Activated CD8-positive, alpha-beta T cell treated with anti-CD3 and anti-CD28 coated beads, Interleukin-2, amount 10 ng/mL, durations not matched to agents 7 days and 5 days (primary cell): ENCODE measurements around the gene EXOC6. TPM values are rescaled to one million over a fixed set of nuclear protein-coding genes. Genes with fewer than 3 reads are reported as not detected.
A peak's percentile ranks its signal among the peaks of the same experiment; 100 is the strongest.

Experiments used
- ATAC-seq: fragments of 150-1000 bp; cut with Tn5 transposase; one replicate; pipeline ENCODE4 v1.10.0; 2021; ENCODE audit warnings: moderate library complexity
- CTCF ChIA-PET: fragments of 350-600 bp; sonication (Branson Sonifier 250); formaldehyde crosslinking; loops from one replicate; lab custom pipeline; 2021; ENCODE audit warnings: antibody characterized with exemption; lab: Charles Lee
- POLR2A ChIA-PET: fragments of 350-600 bp; sonication (Branson Sonifier 250); formaldehyde crosslinking; loops from one replicate; lab custom pipeline; 2021; ENCODE audit warnings: antibody characterized with exemption; lab: Charles Lee
- DNase-seq: peaks from one replicate; pipeline ENCODE4 v3.0.0-alpha.2; 2020
- H3K27ac Mint-ChIP-seq: one replicate; pipeline ENCODE4 v1.8.0; 2021; ENCODE audit warnings: mild to moderate bottlenecking, mixed read lengths
- H3K27me3 Mint-ChIP-seq: one replicate; pipeline ENCODE4 v1.8.0; 2021; ENCODE audit warnings: low read depth, mixed read lengths
- H3K36me3 Mint-ChIP-seq: one replicate; pipeline ENCODE4 v1.8.0; 2021; ENCODE audit warnings: low read depth, mixed read lengths
- H3K4me1 Mint-ChIP-seq: one replicate; pipeline ENCODE4 v1.8.0; 2021; ENCODE audit warnings: low read depth, mixed read lengths
- H3K4me3 Mint-ChIP-seq: one replicate; pipeline ENCODE4 v1.8.0; 2021; ENCODE audit warnings: mild to moderate bottlenecking, mixed read lengths
- H3K9me3 Mint-ChIP-seq: one replicate; pipeline ENCODE4 v1.8.0; 2022; ENCODE audit warnings: mixed read lengths; ENCODE audit not compliant: insufficient read depth
- total RNA-seq, 2 experiments: library from RNA; stranded (reverse); gene quantifications; one replicate each; pipeline ENCODE4 v1.2.3, GENCODE V29; 2021

Gene EXOC6
- total RNA-seq, 2 experiments from 2014 or later: 11.7 to 12.5 TPM

GRCh38 chr10:92839191-92840085, 8.9 kb upstream of the EXOC6 start:
- ChIA-PET CTCF (interaction anchor here (0.5 to 6.6 kb wide), 6 partner anchors 9 to 55 kb away, joined by 3 to 58 read pairs (median 4); partner anchors contain the start of gene EXOC6), POLR2A (no interaction called here)
- Mint-ChIP-seq H3K9me3 (no peaks in the 10 kb centered on the region), H3K27ac (no peak overlapping the region), H3K4me1 (peaks cover 3% of the 10 kb centered on the region), H3K36me3 (no peaks in the 10 kb centered on the region), H3K4me3 (no peak overlapping the region), H3K27me3 (no peaks in the 10 kb centered on the region)
- DNase-seq (peak; percentile 62), ATAC-seq (no peak)

GRCh38 chr10:92844746-92845145, 3.6 kb upstream of the EXOC6 start:
- ChIA-PET POLR2A (no interaction called here), CTCF (interaction anchor here (0.8 to 1.2 kb wide), 2 partner anchors 17 to 120 kb away, joined by 3 read pairs; no protein-coding TSS in a partner anchor)
- Mint-ChIP-seq H3K27ac (no peak overlapping the region), H3K4me3 (no peak overlapping the region), H3K27me3 (no peaks in the 10 kb centered on the region), H3K4me1 (peaks cover 30% of the 10 kb centered on the region), H3K36me3 (peaks cover 3% of the 10 kb centered on the region), H3K9me3 (peaks cover 3% of the 10 kb centered on the region)
- no peak for DNase-seq
- no peak for ATAC-seq

- peaks cover 3% of the 10 kb centered on the region for H3K36me3 Mint-ChIP-seq
- no peak for DNase-seq
- no peaks in the 10 kb centered on the region for H3K27me3 Mint-ChIP-seq
- POLR2A ChIA-PET: interaction anchor here (1.3 kb wide), 1 partner anchor 8 kb away, joined by 4 read pairs; no protein-coding TSS in a partner anchor
- CTCF ChIA-PET: interaction anchor here (1.5 to 5.0 kb wide), 3 partner anchors 10 to 35 kb away, joined by 6 to 58 read pairs (median 6); no protein-coding TSS in a partner anchor
- peaks cover 30% of the 10 kb centered on the region for H3K4me1 Mint-ChIP-seq
- no peak overlapping the region for H3K4me3 Mint-ChIP-seq
- H3K9me3 Mint-ChIP-seq: peaks cover 3% of the 10 kb centered on the region
- no peak overlapping the region for H3K27ac Mint-ChIP-seq
- no peak for ATAC-seq
Observed at GRCh38 chr10:92845921-92846320, 2.4 kb upstream of the EXOC6 start.

DNA sequence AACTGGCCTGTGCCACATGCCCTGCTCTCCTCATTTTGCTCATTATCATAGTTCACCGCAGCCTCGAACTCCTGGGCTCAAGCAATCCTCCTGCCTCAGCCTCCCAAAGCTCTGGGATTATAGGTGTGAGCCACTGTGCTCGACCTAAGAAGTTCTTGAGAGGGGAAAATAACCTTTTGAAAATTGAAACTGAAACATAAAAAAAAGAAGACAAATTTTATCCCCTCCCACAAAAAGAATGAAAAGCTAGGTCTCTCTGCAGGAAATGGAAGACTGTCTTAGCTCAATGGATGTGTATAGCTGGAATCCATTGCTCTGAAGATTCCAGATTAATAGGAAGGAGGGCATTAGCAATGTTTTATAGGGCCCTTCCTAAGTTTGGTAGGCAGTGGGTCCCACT, 2.0 kb upstream of the EXOC6 start:
- Mint-ChIP-seq H3K27ac (no peak overlapping the region), H3K36me3 (peaks cover 3% of the 10 kb centered on the region), H3K4me3 (no peak overlapping the region), H3K9me3 (peaks cover 3% of the 10 kb centered on the region), H3K27me3 (no peaks in the 10 kb centered on the region), H3K4me1 (peaks cover 30% of the 10 kb centered on the region)
- POLR2A ChIA-PET: interaction anchor here (1.3 kb wide), 1 partner anchor 9 kb away, joined by 4 read pairs; no protein-coding TSS in a partner anchor
- CTCF ChIA-PET: interaction anchor here (1.3 to 5.0 kb wide), 4 partner anchors 10 to 39 kb away, joined by 3 to 58 read pairs (median 6); no protein-coding TSS in a partner anchor
- no peak for DNase-seq
- no peak for ATAC-seq

- POLR2A ChIA-PET: interaction anchor here (1.3 kb wide), 1 partner anchor 9 kb away, joined by 4 read pairs; no protein-coding TSS in a partner anchor
Observed at GRCh38 chr10:92846854-92847201, 1.5 kb upstream of the EXOC6 start.

DNA sequence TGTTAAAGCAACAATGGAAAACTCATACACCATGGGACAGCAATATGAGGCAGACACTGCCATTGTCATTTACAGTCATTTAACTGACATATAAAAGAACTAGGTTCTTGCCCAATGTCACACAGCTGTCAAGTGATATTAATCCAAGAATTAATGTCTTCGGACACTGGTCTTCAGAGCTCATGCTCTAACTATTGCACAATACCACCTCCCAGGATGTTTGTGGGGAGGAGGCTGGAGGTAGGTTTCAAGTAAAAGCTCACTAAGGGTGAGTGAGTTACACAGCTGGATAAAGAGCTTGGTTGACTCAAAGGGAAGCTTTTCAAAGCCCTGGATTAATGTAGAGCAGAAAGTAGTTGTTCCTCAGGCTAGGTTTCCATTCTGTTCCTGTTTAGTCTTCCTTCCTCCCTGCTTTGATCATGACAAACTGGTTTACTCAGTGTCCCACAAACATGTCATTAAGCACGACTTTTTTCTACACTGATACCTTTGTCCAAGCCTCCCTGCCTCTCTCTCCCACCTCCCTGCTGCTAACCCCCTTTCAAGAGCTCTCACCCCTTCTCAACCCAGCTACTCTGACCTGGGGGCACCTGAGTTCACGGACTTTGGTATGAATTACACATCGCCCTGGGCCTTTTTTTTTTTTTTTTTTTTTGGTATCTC, 987 bp upstream of the EXOC6 start:
- Mint-ChIP-seq H3K27me3 (no peaks in the 10 kb centered on the region), H3K27ac (peak overlapping the region; percentile 78), H3K36me3 (peaks cover 3% of the 10 kb centered on the region), H3K4me3 (peak overlapping the region; percentile 81), H3K9me3 (peaks cover 3% of the 10 kb centered on the region), H3K4me1 (peaks cover 30% of the 10 kb centered on the region)
- ATAC-seq: no peak
- CTCF ChIA-PET: interaction anchor here (1.3 to 5.0 kb wide), 6 partner anchors 9 to 40 kb away, joined by 3 to 58 read pairs (median 4); no protein-coding TSS in a partner anchor
- no peak for DNase-seq
- POLR2A ChIA-PET: interaction anchor here (0.9 to 2.1 kb wide), 3 partner anchors 10 to 14 kb away, joined by 3 to 14 read pairs (median 5); no protein-coding TSS in a partner anchor

More at GRCh38 chr10:92846854-92847201, 1.5 kb upstream of the EXOC6 start:
- H3K27ac Mint-ChIP-seq: no peak overlapping the region
- DNase-seq (no peak), ATAC-seq (no peak)
- H3K4me3 Mint-ChIP-seq: no peak overlapping the region
- peaks cover 30% of the 10 kb centered on the region for H3K4me1 Mint-ChIP-seq
- peaks cover 3% of the 10 kb centered on the region for H3K9me3 Mint-ChIP-seq
- peaks cover 3% of the 10 kb centered on the region for H3K36me3 Mint-ChIP-seq
- CTCF ChIA-PET: interaction anchor here (1.3 to 5.0 kb wide), 5 partner anchors 9 to 41 kb away, joined by 3 to 58 read pairs (median 6); no protein-coding TSS in a partner anchor
- no peaks in the 10 kb centered on the region for H3K27me3 Mint-ChIP-seq

DNA sequence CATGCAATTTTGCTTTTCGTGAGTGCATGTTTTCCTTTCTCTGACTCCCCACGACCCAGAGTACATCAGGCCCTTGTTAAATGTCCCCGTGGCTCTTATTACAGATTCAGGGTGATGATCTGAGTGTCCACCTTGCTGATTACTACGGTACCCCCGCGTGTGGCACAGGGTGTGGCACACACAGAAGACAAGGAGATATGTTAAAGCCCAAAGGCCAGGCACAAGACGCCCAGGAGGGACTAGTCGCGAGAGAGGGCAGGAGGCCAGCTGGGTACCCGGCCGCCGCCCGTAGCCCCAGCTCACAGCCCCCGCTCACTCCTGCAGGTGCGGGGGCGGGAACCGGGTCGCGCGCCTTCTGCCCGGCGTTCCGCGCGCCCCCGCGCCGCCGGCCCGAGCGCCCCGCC, 281 bp upstream of the EXOC6 start:
- peaks cover 3% of the 10 kb centered on the region for H3K9me3 Mint-ChIP-seq
- peak overlapping the region; percentile 82 for H3K27ac Mint-ChIP-seq
- peaks cover 30% of the 10 kb centered on the region for H3K4me1 Mint-ChIP-seq
- ATAC-seq (peak; percentile 59), DNase-seq (no peak)
- H3K27me3 Mint-ChIP-seq: no peaks in the 10 kb centered on the region
- H3K36me3 Mint-ChIP-seq: peaks cover 3% of the 10 kb centered on the region
- ChIA-PET POLR2A (interaction anchor here (0.6 to 2.1 kb wide), 4 partner anchors 11 to 19 kb away, joined by 3 to 14 read pairs (median 4); no protein-coding TSS in a partner anchor), CTCF (interaction anchor here (0.6 to 5.0 kb wide), 9 partner anchors 12 to 117 kb away, joined by 3 to 58 read pairs (median 3); no protein-coding TSS in a partner anchor)
- H3K4me3 Mint-ChIP-seq: peak overlapping the region; percentile 81

DNA sequence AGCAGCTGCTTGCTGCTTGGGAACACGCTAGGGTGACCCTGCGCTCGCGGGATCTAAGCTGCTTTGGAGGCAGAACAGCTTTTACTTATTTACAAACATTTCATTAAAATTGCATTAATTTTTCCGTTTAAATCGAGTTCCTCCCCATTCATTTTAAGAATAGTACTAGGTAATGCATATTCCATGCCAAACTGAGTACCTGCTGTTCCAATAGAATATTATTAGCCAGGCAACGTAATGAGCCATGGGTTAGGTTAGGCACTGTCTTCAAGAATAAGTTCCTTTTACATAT, 860 bp downstream of the EXOC6 start:
- DNase-seq (no peak), ATAC-seq (no peak)
- Mint-ChIP-seq H3K27me3 (no peaks in the 10 kb centered on the region), H3K36me3 (peaks cover 8% of the 10 kb centered on the region), H3K27ac (peak overlapping the region; percentile 80), H3K9me3 (peaks cover 3% of the 10 kb centered on the region), H3K4me3 (peak overlapping the region; percentile 78), H3K4me1 (peaks cover 30% of the 10 kb centered on the region)
- ChIA-PET POLR2A (interaction anchor here (2.1 kb wide), 1 partner anchor 12 kb away, joined by 14 read pairs; no protein-coding TSS in a partner anchor), CTCF (interaction anchor here (1.5 to 5.0 kb wide), 3 partner anchors 13 to 21 kb away, joined by 3 to 58 read pairs (median 3); no protein-coding TSS in a partner anchor)

DNA sequence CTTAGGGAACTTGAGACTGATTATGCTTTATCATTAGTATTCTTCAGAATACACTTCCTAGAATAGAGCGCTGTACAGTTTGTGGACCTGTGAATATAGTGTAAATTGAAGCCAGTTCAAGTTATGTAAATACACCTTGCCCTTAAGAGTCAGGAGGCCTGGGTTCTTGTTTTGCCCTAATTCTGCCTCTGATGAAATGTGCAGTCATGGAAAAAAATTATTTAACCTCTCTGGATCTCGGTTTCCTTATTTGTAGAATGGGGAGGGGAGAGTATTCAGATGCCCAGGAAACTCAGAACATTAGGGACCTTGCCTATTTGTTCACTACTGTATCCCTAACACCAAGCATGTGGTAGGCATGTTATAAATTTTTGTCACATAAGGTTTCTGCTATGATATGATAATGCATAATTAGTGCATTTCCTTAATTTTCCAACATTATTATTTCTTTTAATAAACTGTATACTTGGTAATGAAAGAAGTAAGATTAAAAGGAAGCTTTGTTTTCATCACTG, 1.3 kb downstream of the EXOC6 start:
- ChIA-PET CTCF (interaction anchor here (1.5 to 5.0 kb wide), 2 partner anchors 13 to 20 kb away, joined by 3 to 58 read pairs; no protein-coding TSS in a partner anchor), POLR2A (interaction anchor here (2.1 kb wide), 1 partner anchor 13 kb away, joined by 14 read pairs; no protein-coding TSS in a partner anchor)

DNA sequence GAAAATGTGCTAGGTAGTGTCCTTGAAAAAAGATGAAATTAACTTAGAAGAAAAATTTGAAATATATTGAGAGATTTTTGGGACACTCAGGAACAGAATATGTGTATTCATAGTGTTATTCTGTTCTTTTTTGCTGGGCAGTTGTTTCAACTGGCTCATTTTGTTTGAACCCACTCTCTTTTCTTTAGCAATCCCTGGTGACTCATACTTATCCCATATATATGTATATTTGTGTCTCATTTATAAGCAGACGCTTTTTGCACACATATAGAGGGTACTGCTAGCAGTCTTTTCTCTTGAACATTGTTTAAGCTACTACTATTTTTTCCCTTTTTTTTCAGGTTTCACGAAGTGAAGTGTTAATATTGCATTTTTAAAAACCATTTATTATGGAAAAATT, 1.9 kb downstream of the EXOC6 start:
- Mint-ChIP-seq H3K27me3 (no peaks in the 10 kb centered on the region), H3K27ac (no peak overlapping the region), H3K4me1 (peaks cover 30% of the 10 kb centered on the region), H3K36me3 (peaks cover 10% of the 10 kb centered on the region), H3K4me3 (no peak overlapping the region), H3K9me3 (peaks cover 3% of the 10 kb centered on the region)
- no peak for ATAC-seq
- ChIA-PET CTCF (interaction anchor here (1.5 to 5.0 kb wide), 2 partner anchors 14 to 20 kb away, joined by 3 to 58 read pairs; no protein-coding TSS in a partner anchor), POLR2A (no interaction called here)
- no peak for DNase-seq

More for the DNA sequence above, 1.3 kb downstream of the EXOC6 start:
- ATAC-seq: no peak
- Mint-ChIP-seq H3K27me3 (no peaks in the 10 kb centered on the region), H3K27ac (peak overlapping the region; percentile 80), H3K9me3 (peaks cover 3% of the 10 kb centered on the region), H3K4me3 (peak overlapping the region; percentile 78), H3K36me3 (peaks cover 10% of the 10 kb centered on the region), H3K4me1 (peaks cover 30% of the 10 kb centered on the region)
- no peak for DNase-seq

GRCh38 chr10:92851003-92851402, 2.7 kb downstream of the EXOC6 start:
- H3K4me1 Mint-ChIP-seq: peaks cover 27% of the 10 kb centered on the region
- no peaks in the 10 kb centered on the region for H3K27me3 Mint-ChIP-seq
- CTCF ChIA-PET: interaction anchor here (1.3 to 3.3 kb wide), 2 partner anchors 8 to 30 kb away, joined by 4 to 21 read pairs; no protein-coding TSS in a partner anchor
- H3K36me3 Mint-ChIP-seq: peaks cover 10% of the 10 kb centered on the region
- H3K27ac Mint-ChIP-seq: no peak overlapping the region
- peaks cover 3% of the 10 kb centered on the region for H3K9me3 Mint-ChIP-seq
- H3K4me3 Mint-ChIP-seq: no peak overlapping the region
- no peak for ATAC-seq
- POLR2A ChIA-PET: no interaction called here
- no peak for DNase-seq
